Right lobe of liver (tissue), 4 donors: ENCODE measurements around the gene TLR6.

Experiments used
- POLR2A ChIP-seq: fragments of 450-650 bp; IDR thresholded peaks from one replicate; pipeline ENCODE4 v1.6.1; 2017; ENCODE audit warnings: antibody characterized with exemption, mild to moderate bottlenecking
- TF ChIP-seq, protein P1 (sequence below), 4 donors: fragments of 200-600 bp in 3 of 4; fragments of 450-650 bp in 1 of 4; IDR thresholded peaks; one replicate each; pipeline versions ENCODE4 v1.5.1 to v1.8.0; 2016 to 2022; ENCODE audit warnings: antibody characterized with exemption in 4 of 4, mild to moderate bottlenecking in 2 of 4
- donor health status: DM: no; HTN: no; CAD: no.
- donor health status: DM: no; HTN: no; CAD: no.
- donor health status: DM: no; HTN: yes; CAD: no.

DNA sequence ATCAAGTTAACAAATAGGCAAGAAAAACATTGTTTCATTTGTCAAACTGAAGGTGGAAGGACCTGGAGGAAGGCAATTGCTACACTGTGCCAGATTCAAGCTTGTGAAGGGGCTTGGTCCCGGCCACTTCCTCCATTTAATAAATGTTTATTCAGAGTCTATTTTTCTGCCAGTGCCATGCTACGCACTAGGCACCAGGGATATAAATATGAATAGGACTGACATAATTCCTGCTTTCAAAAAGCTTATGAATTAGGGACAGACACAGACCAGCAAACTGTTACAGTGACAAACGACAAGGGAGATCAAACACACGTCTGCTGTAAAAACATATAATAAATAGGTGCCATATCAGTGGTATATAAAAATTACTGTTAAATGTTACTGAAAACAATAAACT is 571 bp downstream of the TLR6 start:
- TF ChIP-seq, protein P1, sequence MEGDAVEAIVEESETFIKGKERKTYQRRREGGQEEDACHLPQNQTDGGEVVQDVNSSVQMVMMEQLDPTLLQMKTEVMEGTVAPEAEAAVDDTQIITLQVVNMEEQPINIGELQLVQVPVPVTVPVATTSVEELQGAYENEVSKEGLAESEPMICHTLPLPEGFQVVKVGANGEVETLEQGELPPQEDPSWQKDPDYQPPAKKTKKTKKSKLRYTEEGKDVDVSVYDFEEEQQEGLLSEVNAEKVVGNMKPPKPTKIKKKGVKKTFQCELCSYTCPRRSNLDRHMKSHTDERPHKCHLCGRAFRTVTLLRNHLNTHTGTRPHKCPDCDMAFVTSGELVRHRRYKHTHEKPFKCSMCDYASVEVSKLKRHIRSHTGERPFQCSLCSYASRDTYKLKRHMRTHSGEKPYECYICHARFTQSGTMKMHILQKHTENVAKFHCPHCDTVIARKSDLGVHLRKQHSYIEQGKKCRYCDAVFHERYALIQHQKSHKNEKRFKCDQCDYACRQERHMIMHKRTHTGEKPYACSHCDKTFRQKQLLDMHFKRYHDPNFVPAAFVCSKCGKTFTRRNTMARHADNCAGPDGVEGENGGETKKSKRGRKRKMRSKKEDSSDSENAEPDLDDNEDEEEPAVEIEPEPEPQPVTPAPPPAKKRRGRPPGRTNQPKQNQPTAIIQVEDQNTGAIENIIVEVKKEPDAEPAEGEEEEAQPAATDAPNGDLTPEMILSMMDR (IDR thresholded peaks at IDR 0.05) = no peak
- no peak for TF ChIP-seq POLR2A
